ENCODE results near the gene ESRRB.

ESRRB gene

DNA sequence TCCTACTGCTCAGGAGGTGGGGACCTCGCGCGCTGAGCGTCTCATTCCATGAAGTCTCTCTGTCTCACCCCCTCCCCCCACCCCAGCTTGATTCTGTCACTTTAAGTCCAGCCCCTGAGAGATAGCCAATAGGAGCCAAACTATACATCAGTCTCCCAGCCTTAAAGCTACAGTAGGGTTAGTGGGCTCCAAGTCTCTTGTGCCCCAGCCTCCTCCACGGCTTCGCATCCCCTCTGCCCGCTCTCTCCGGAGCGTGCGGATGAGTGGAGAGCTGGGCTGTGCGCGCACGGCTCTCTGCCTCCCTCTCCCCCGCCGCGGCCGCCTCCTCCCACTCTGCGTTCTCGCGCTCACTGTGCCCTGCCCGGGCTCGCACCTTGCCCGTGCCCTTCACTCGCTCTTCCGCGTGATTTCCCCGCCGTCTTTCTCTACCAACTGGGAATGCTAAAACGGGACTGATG is at the start of gene ESRRB:
ESRRB (plus strand) TSS at position 191 of the 458 bp plus-strand sequence; CDS start at position 456, 265 bp downstream.
- peak; percentile 33 for DNase-seq

- DNase-seq, result no peak
Measured at GRCh38 chr14:76326918-76327689, 48.8 kb upstream of the ESRRB start.

GRCh38 chr14:76328457-76329137 is 47.3 kb upstream of the ESRRB start:
- DNase-seq, result no peak

DNA sequence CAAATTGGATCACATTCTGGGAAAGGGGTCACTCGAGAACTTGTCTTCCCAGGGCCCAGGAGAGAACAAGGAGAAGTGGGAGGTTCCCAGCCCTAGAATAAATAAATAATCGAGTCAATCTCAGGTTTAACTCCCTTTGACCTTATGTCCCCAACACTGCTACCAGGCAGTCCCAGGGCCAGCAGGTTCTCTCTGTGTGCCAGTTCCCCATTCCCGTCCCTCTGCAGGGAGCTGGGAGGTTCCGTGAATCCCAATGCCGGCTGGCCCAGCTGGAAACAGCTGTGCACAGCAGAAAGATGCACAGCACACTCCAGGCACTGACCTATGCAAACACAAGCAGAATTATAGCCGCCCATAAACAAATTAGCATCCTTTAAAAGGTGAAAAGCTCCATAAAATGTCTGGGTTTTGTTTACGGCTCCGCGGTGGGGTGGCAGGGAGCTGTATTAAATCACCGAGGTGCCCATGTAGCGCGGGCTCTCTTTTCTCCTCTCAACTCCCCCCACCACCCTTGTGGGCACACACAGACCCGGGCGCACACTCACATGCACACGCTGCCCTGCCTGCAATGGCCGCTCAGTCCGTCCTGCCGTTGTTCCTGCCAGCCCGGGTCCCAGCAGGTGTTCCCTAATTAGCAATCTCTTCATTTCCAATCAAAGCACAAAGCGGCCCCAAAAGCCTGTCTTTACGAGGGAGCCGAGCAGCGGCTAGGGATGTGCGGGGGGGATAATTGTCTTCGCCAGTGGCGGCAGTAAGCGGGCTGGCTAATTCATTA is 46.6 kb upstream of the ESRRB start:
- no peak for DNase-seq

GRCh38 chr14:76329951-76330350 is 46.0 kb upstream of the ESRRB start:
- DNase-seq, result no peak

GRCh38 chr14:76330411-76331327 is 45.3 kb upstream of the ESRRB start:
- DNase-seq, result no peak

DNA sequence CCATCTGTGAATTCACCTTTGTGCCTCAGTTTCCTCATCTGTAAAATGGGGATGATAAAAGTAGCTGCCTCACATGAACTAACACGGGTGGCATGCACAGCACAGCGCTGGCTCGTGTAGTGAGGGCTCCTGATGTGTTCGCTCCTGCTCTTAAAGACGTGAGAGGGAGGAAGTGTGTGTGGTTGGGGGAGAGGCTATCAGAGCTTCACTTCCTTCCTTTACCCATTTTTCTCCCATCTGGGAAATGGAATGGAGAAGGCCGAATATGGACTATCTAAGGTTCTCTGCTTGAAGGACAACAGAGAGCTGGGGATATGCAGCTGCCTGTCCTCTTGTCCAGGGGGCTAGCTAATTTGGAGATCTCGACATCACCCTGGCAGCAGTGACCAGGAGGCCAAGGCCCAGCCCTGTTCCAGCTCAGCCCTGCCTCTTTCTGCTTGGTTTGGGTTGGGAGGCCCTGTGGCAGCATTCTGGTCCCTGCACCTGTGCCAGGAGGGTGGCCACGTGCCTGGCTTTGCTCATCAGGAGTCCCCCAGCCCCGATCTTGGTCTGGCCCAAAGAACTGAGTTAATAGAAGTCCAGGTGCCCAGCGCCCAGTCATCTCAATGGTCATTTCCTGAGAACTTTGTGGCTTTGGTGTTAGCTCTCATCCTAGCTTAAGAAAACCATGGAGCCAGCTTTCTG is 44.5 kb upstream of the ESRRB start:
- no peak for DNase-seq

DNA sequence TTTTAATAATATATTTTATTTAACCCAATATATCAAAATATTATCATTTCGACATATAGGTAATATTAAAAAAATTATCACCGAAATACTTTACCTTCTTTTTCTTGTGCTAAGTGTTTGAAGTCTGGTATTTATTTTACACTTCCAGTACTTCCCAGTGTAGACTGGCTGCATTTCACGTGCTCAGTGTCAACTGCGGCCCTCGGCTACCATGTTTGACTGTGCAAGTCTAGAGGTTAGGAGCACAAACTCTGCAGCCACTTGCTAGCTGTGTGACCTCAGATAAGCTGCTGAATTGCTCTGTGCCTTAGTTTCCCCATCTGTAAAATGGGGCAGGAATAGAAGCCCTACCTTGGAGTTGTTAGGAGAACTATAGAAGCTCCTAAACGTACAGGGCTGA is 42.3 kb upstream of the ESRRB start:
- no peak for DNase-seq

- no peak for DNase-seq
Measured at GRCh38 chr14:76334316-76334715, 41.6 kb upstream of the ESRRB start.

- DNase-seq, result no peak
Measured at GRCh38 chr14:76336876-76337275, 39.1 kb upstream of the ESRRB start.

GRCh38 chr14:76337635-76338545 is 38.0 kb upstream of the ESRRB start:
- no peak for DNase-seq

DNA sequence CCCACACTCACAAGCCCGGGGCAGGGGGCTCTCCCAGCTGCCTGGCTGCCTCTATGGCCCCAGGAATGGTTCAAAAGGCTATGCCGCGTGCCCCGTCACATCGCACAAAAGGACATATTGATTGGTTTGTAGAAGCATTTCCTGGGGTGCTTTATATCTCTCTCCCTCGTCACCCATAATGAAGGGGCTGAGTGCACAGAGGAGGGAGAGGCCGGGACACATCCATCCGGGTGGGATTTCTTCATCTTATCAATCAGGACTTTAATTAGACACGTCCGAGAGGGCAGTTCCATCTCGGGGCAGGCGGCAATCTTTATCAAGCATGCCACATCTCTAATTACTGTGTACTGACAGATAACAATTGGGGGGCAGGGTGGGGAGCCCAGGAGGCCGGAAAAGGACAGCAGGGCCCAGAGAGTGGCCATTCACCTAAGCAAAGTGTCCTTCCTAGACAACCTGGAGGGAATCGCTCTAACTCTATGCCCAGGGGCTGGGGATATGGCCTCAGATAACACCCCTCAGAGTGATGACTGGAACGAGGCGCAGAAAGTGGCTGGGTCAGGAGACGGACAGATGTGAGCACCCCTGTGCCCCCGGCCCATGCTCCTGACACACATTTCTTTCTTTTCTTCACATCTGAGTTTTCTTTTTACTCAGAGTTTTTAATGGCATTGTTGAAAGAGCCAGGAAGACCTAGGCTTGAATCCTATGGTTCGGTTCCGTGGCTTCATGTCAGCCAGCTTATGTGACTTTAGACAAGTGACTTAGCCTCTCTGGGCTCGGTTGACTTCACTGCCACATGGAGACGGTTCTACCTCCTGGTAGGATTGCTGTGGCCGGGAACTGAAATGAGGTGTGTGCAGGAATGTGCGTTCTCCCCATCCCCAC is 36.0 kb upstream of the ESRRB start:
- DNase-seq, result no peak

GRCh38 chr14:76343386-76343785 is 32.6 kb upstream of the ESRRB start:
- no peak for DNase-seq

DNA sequence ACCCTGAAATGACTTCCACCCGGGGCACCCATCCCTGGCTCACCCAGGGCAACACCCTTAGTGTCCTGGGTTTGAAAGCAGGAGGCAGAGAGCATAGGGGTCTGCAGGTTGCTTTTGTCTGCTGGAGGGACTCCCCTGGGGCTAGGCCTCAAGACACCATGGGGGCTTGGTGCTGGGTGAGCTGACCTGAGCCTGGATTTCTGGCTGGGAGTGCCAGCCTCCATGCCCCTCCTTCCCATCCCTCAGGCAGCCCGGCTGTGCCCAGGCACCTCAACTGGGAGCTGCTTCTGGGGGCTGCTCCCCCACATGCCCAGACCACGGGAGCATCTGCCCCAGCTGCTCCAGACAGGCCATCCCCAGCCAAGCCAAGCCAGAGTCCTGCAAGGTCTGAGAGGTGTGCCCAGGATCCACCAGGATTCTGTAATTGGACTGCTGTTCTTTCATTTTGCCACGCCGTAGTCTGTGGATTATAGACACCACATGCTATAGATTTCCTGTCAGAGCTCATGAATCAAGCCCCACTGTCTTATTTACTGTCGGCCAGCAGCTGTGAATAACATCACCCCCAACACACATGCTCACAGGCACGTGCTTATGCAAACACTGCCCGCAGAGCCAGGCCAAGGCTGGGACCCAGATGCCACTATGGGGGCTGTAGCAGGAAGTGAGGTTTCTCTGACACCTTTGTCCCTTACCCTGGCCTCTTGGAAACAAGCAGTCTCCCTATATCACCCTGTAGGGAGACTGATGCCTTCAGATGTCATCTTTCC is 29.4 kb upstream of the ESRRB start:
- DNase-seq, result peak; percentile 48

DNA sequence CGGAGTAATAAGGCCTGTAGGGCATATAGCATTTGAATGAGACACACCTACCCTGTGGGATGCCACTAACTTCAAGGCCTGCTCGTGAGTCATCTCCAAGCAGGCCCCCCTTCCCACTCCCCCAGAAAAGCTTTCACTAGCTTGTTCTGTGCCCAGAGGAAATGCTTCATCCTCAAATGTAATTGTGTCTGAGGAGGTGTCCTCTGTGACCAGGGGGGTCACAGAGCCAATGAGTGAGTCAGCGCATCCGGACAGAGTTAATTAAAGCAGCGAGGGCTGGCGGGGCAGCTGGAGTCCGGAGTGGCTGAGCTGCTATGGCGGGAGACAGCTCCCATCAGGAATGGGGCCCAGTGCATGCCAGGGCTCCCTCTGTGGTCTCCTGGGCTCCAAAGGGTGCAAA is 27.0 kb upstream of the ESRRB start:
- no peak for DNase-seq

DNA sequence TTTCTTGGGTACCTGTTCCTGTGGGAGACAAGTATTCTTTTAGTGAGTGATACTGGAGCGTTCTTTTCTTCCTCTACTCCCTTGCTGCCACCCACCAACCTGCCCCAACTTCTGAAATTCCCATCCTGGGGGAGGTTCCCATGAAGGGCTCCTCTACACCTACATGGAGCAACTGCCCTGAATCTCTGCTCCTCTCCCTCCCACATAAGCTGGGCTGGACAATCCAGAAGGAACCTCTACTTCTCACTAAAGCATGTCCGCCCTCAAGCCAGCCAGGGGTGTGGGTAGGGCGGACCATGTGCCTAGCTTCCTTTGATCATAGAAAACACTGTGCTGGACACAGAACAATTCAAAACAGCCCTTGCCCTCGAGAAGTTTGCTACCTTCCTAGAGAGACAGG is 25.9 kb upstream of the ESRRB start:
- DNase-seq, result no peak

DNA sequence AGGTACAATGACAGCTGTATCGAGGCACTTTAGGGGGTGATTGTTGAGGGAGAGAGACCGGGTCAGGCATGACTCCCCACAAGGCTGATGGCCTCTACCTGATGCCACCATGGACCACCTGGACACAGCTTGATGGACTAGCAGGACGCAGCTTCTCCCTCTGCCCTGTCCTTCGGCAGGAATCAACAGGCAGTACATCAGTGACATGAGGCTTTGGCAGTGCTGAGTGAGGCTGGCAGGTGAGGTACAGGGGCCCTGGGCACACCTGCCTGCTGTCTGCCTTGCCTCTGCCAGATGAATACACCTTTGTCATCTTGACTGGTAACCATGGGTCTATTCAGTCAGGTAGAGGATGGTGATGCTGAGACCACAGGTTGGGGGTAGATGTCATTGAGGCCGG is 25.3 kb upstream of the ESRRB start:
- no peak for DNase-seq

DNA sequence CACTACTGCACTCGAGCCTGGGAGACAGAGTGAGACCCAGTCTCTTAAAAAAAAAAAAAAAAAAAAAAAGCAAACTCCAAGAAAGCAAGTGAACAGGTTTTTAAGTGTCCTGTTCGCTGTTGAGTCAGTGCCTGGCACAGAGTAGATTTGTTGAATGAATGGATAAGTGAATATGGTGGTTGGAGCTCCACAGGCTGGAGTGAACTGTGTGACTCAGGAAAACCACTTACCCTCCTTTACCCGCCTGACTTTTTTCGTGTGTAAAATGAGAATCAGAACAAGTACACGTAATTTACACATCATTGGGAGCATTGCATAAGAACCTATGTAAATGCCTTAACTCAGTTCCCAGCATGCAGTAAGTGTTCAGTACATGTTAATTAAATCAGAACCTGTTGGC is 24.0 kb upstream of the ESRRB start:
- DNase-seq, result no peak

Data from DMS53 (cell line).